ENCODE data around the gene SMIM44.

Gene SMIM44

GRCh38 chr19:3468211-3468610, 15.0 kb downstream of the SMIM44 start:
- H3K36me3 Mint-ChIP-seq: peaks cover 5% of the 10 kb centered on the region
- DNase-seq (ENCODE audit: low spot score in 2 of 2) (no peak), ATAC-seq (ENCODE audit: low read depth) (no peak)
- H3K27ac Mint-ChIP-seq: no peak overlapping the region
- no peak overlapping the region for H3K4me3 Mint-ChIP-seq
- no peaks in the 10 kb centered on the region for H3K4me1 Mint-ChIP-seq
- H3K9me3 Mint-ChIP-seq: peaks cover 4% of the 10 kb centered on the region
- peaks cover 4% of the 10 kb centered on the region for H3K27me3 Mint-ChIP-seq

- no peak for ATAC-seq (ENCODE audit: low read depth)
- Mint-ChIP-seq H3K27me3 (peaks cover 4% of the 10 kb centered on the region), H3K4me3 (no peak overlapping the region), H3K36me3 (peaks cover 8% of the 10 kb centered on the region), H3K4me1 (no peaks in the 10 kb centered on the region), H3K9me3 (peaks cover 4% of the 10 kb centered on the region), H3K27ac (no peak overlapping the region)
- no peak for DNase-seq (ENCODE audit: low spot score in 2 of 2)
Measured at GRCh38 chr19:3467437-3468198, 15.6 kb downstream of the SMIM44 start.

- no peak for ATAC-seq (ENCODE audit: low read depth)
- H3K4me1 Mint-ChIP-seq: no peaks in the 10 kb centered on the region
- no peak overlapping the region for H3K4me3 Mint-ChIP-seq
- H3K27me3 Mint-ChIP-seq: peaks cover 4% of the 10 kb centered on the region
- peaks cover 4% of the 10 kb centered on the region for H3K9me3 Mint-ChIP-seq
- H3K36me3 Mint-ChIP-seq: peaks cover 8% of the 10 kb centered on the region
- no peak for DNase-seq (ENCODE audit: low spot score in 2 of 2)
- no peak overlapping the region for H3K27ac Mint-ChIP-seq
Measured at GRCh38 chr19:3466635-3467034, 16.6 kb downstream of the SMIM44 start.

- Mint-ChIP-seq H3K9me3 (peaks cover 4% of the 10 kb centered on the region), H3K4me3 (no peak overlapping the region)
- no peak for ATAC-seq (ENCODE audit: low read depth)
Measured at GRCh38 chr19:3465552-3465951, 17.7 kb downstream of the SMIM44 start.

GRCh38 chr19:3464587-3465235, 18.5 kb downstream of the SMIM44 start:
- Mint-ChIP-seq H3K27ac (no peak overlapping the region), H3K27me3 (peaks cover 1% of the 10 kb centered on the region), H3K36me3 (peaks cover 8% of the 10 kb centered on the region), H3K4me3 (no peak overlapping the region), H3K9me3 (peaks cover 4% of the 10 kb centered on the region), H3K4me1 (no peaks in the 10 kb centered on the region)
- DNase-seq (ENCODE audit: low spot score in 2 of 2) (no peak), ATAC-seq (ENCODE audit: low read depth) (no peak)

More at GRCh38 chr19:3465552-3465951, 17.7 kb downstream of the SMIM44 start:
- Mint-ChIP-seq H3K36me3 (peaks cover 8% of the 10 kb centered on the region), H3K27ac (no peak overlapping the region), H3K27me3 (peaks cover 2% of the 10 kb centered on the region), H3K4me1 (no peaks in the 10 kb centered on the region)
- no peak for DNase-seq (ENCODE audit: low spot score in 2 of 2)

- ATAC-seq (ENCODE audit: low read depth): no peak
- peaks cover 10% of the 10 kb centered on the region for H3K36me3 Mint-ChIP-seq
- no peak overlapping the region for H3K4me3 Mint-ChIP-seq
- no peak overlapping the region for H3K27ac Mint-ChIP-seq
- H3K27me3 Mint-ChIP-seq: peaks cover 1% of the 10 kb centered on the region
- peaks cover 4% of the 10 kb centered on the region for H3K9me3 Mint-ChIP-seq
- no peak for DNase-seq (ENCODE audit: low spot score in 2 of 2)
- no peaks in the 10 kb centered on the region for H3K4me1 Mint-ChIP-seq
Measured at GRCh38 chr19:3463714-3464586, 19.3 kb downstream of the SMIM44 start.

GRCh38 chr19:3462991-3463713, 20.1 kb downstream of the SMIM44 start:
- peaks cover 2% of the 10 kb centered on the region for H3K9me3 Mint-ChIP-seq
- H3K36me3 Mint-ChIP-seq: peaks cover 8% of the 10 kb centered on the region
- no peaks in the 10 kb centered on the region for H3K27me3 Mint-ChIP-seq
- DNase-seq (ENCODE audit: low spot score in 2 of 2): no peak
- ATAC-seq (ENCODE audit: low read depth): no peak
- no peaks in the 10 kb centered on the region for H3K4me1 Mint-ChIP-seq
- H3K4me3 Mint-ChIP-seq: no peak overlapping the region
- H3K27ac Mint-ChIP-seq: no peak overlapping the region

- H3K27me3 Mint-ChIP-seq: no peaks in the 10 kb centered on the region
- ATAC-seq (ENCODE audit: low read depth) (no peak), DNase-seq (ENCODE audit: low spot score in 2 of 2) (no peak)
- H3K36me3 Mint-ChIP-seq: peaks cover 5% of the 10 kb centered on the region
- no peak overlapping the region for H3K27ac Mint-ChIP-seq
- H3K4me3 Mint-ChIP-seq: no peak overlapping the region
- H3K4me1 Mint-ChIP-seq: no peaks in the 10 kb centered on the region
- H3K9me3 Mint-ChIP-seq: no peaks in the 10 kb centered on the region
Measured at GRCh38 chr19:3459965-3460582, 23.2 kb downstream of the SMIM44 start.

GRCh38 chr19:3459089-3459881, 24.0 kb downstream of the SMIM44 start:
- ATAC-seq (ENCODE audit: low read depth) (no peak), DNase-seq (ENCODE audit: low spot score in 2 of 2) (no peak)
- Mint-ChIP-seq H3K9me3 (no peaks in the 10 kb centered on the region), H3K27me3 (no peaks in the 10 kb centered on the region), H3K4me3 (no peak overlapping the region), H3K27ac (no peak overlapping the region), H3K4me1 (no peaks in the 10 kb centered on the region), H3K36me3 (peaks cover 5% of the 10 kb centered on the region)

- Mint-ChIP-seq H3K4me3 (no peak overlapping the region), H3K4me1 (no peaks in the 10 kb centered on the region), H3K27ac (no peak overlapping the region), H3K9me3 (no peaks in the 10 kb centered on the region), H3K27me3 (no peaks in the 10 kb centered on the region), H3K36me3 (peaks cover 5% of the 10 kb centered on the region)
- DNase-seq (ENCODE audit: low spot score in 2 of 2): no peak
- ATAC-seq (ENCODE audit: low read depth): no peak
Measured at GRCh38 chr19:3458229-3459088, 24.8 kb downstream of the SMIM44 start.

- no peaks in the 10 kb centered on the region for H3K27me3 Mint-ChIP-seq
- H3K36me3 Mint-ChIP-seq: peaks cover 7% of the 10 kb centered on the region
- DNase-seq (ENCODE audit: low spot score in 2 of 2) (no peak), ATAC-seq (ENCODE audit: low read depth) (no peak)
- no peak overlapping the region for H3K27ac Mint-ChIP-seq
- no peaks in the 10 kb centered on the region for H3K4me1 Mint-ChIP-seq
- H3K9me3 Mint-ChIP-seq: no peaks in the 10 kb centered on the region
- H3K4me3 Mint-ChIP-seq: no peak overlapping the region
Measured at GRCh38 chr19:3457528-3458228, 25.6 kb downstream of the SMIM44 start.
